ENCODE measurements around the gene AKIRIN1.
A peak's percentile ranks its signal among the peaks of the same experiment; 100 is the strongest.
"Not testable (repeated sequence)": the region's sequence is repeated elsewhere in the genome, so short reads cannot be mapped to it uniquely, and the experiment has no call there.

Gene AKIRIN1

DNA sequence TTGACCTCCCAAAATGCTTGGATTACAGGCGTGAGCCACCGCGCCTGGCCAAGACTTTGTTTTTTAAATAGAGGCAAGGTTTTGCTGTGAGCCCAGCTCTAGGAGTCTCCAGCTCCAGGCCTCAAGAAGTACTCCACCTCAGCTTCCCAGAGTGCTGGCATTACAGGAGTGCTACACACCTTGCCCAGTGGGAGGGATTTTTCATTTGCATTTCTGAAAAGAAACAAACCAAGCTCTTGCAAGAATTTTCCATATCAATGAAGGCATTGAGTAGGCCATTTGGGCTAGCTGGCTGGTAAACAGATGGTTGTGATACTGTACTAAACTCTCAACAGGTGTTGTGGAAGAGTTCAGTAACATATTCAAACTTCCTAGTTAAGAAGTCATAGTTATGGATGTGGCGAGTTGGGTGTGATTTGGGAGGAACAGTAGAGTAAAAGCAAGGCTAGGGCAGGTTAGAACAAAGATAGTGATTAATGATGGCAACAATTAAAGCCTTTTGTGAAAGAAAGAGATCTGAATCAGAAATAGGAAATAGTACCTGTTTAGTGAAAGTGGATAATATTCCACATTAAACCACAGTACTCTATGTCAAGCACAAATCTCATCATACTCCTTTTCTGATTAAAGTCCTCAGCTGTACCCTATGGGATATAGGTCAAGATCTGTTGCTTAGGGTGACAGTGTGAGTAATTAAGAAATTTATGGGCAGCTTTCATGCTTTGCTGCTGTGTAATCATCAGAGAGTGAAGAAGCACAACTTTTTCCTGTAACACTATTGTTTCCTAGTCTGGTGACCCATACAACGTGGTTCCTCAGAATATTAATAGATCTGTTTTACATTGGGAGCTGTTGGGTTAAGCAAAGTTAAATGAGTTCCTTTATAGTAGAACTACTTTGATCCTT is 10.7 kb downstream of the AKIRIN1 start:
- Histone ChIP-seq H3K36me3 (peaks cover 89% of the 10 kb centered on the region), H3K27ac (no peak overlapping the region), H3K9me3 (no peaks in the 10 kb centered on the region), H3K4me3 (ENCODE audit: low read depth in 1 of 2, low read length in 1 of 2) (no peak overlapping the region), H3K4me1 (ENCODE audit: control insufficient read depth in 1 of 2, insufficient read depth in 1 of 2, low read depth in 1 of 2, low read length in 1 of 2) (no peaks in the 10 kb centered on the region), H3K27me3 (no peaks in the 10 kb centered on the region)
- TF ChIP-seq, protein P1, sequence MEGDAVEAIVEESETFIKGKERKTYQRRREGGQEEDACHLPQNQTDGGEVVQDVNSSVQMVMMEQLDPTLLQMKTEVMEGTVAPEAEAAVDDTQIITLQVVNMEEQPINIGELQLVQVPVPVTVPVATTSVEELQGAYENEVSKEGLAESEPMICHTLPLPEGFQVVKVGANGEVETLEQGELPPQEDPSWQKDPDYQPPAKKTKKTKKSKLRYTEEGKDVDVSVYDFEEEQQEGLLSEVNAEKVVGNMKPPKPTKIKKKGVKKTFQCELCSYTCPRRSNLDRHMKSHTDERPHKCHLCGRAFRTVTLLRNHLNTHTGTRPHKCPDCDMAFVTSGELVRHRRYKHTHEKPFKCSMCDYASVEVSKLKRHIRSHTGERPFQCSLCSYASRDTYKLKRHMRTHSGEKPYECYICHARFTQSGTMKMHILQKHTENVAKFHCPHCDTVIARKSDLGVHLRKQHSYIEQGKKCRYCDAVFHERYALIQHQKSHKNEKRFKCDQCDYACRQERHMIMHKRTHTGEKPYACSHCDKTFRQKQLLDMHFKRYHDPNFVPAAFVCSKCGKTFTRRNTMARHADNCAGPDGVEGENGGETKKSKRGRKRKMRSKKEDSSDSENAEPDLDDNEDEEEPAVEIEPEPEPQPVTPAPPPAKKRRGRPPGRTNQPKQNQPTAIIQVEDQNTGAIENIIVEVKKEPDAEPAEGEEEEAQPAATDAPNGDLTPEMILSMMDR (IDR thresholded peaks at IDR 0.05), result no peak

DNA sequence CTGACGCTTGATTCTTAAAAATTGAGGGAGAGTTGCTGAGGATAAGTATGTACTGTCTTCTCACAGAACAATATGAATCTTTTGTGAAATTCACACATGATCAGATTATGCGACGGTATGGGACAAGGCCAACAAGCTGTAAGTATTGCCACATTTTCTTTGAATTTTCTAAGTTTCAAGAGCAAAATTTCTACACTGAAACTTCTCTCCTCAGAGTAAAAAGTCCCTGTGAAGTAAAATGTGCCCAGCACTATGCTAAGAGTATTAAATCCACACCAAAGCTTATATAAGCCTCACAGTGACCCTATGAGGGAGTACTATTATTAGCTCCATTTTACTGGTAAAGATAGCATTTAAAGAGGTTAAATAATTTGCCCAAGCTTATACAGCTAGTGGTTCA is 12.2 kb downstream of the AKIRIN1 start:
- H3K27me3 ChIP-seq, result no peaks in the 10 kb centered on the region
- H3K9me3 ChIP-seq, result no peaks in the 10 kb centered on the region
- H3K4me1 ChIP-seq (ENCODE audit: control insufficient read depth in 1 of 2, insufficient read depth in 1 of 2, low read depth in 1 of 2, low read length in 1 of 2), result peaks cover 2 to 3% of the 10 kb centered on the region in 2 experiments
- H3K36me3 ChIP-seq, result peaks cover 100% of the 10 kb centered on the region
- H3K4me3 ChIP-seq (ENCODE audit: low read depth in 1 of 2, low read length in 1 of 2), result no peak overlapping the region
- TF ChIP-seq, protein P1 (IDR thresholded peaks at IDR 0.05), result no peak
- H3K27ac ChIP-seq, result no peak overlapping the region

- Histone ChIP-seq H3K27ac (no peak overlapping the region), H3K4me1 (ENCODE audit: control insufficient read depth in 1 of 2, insufficient read depth in 1 of 2, low read depth in 1 of 2, low read length in 1 of 2) (peaks cover 6% of the 10 kb centered on the region in 2 experiments), H3K9me3 (no peaks in the 10 kb centered on the region), H3K27me3 (no peaks in the 10 kb centered on the region), H3K36me3 (peaks cover 100% of the 10 kb centered on the region), H3K4me3 (ENCODE audit: low read depth in 1 of 2, low read length in 1 of 2) (no peak overlapping the region)
- TF ChIP-seq, protein P1 (IDR thresholded peaks at IDR 0.05), result no peak
These were observed 12.7 kb downstream of the AKIRIN1 start for GRCh38 chr1:39003794-39004193.

- Histone ChIP-seq H3K4me3 (ENCODE audit: low read depth in 1 of 2, low read length in 1 of 2) (no peak overlapping the region), H3K36me3 (peaks cover 99% of the 10 kb centered on the region), H3K9me3 (no peaks in the 10 kb centered on the region), H3K27ac (no peak overlapping the region), H3K4me1 (ENCODE audit: control insufficient read depth in 1 of 2, insufficient read depth in 1 of 2, low read depth in 1 of 2, low read length in 1 of 2) (peaks cover 6% of the 10 kb centered on the region in 2 experiments), H3K27me3 (no peaks in the 10 kb centered on the region)
- TF ChIP-seq, protein P1 (IDR thresholded peaks at IDR 0.05), result no peak
These were observed 15.2 kb downstream of the AKIRIN1 start for GRCh38 chr1:39006287-39006686.

- TF ChIP-seq, protein P1 (IDR thresholded peaks at IDR 0.05), result no peak
- Histone ChIP-seq H3K36me3 (peaks cover 97% of the 10 kb centered on the region), H3K27ac (peak overlapping the region; percentile 21), H3K27me3 (no peaks in the 10 kb centered on the region), H3K9me3 (no peaks in the 10 kb centered on the region), H3K4me3 (ENCODE audit: low read depth in 1 of 2, low read length in 1 of 2) (no peak overlapping the region), H3K4me1 (ENCODE audit: control insufficient read depth in 1 of 2, insufficient read depth in 1 of 2, low read depth in 1 of 2, low read length in 1 of 2) (peaks cover 6% of the 10 kb centered on the region in 2 experiments)
These were observed 15.9 kb downstream of the AKIRIN1 start for GRCh38 chr1:39006726-39007645.

GRCh38 chr1:39014956-39015355 is 23.9 kb downstream of the AKIRIN1 start:
- H3K4me3 ChIP-seq (ENCODE audit: low read depth in 1 of 2, low read length in 1 of 2); H3K4me1 ChIP-seq (ENCODE audit: control insufficient read depth in 1 of 2, insufficient read depth in 1 of 2, low read depth in 1 of 2, low read length in 1 of 2); H3K27ac ChIP-seq; H3K9me3 ChIP-seq; H3K27me3 ChIP-seq: not testable (repeated sequence)
- H3K36me3 ChIP-seq, result peaks cover 32% of the 10 kb centered on the region

Measured in neutrophil (primary cell).